WTC11 (cell line): ENCODE data around the gene KAZN.

Experiments
- CTCF ChIP-seq: fragments of 200-600 bp; IDR thresholded peaks from 2 replicates; pipeline ENCODE4 v1.8.0; 2022; ENCODE audit warnings: antibody characterized with exemption
- ELF4 ChIP-seq: sonication (generic); formaldehyde crosslinking; IDR thresholded peaks from 2 replicates; pipeline ENCODE4 v1.8.1; 2022; ENCODE audit warnings: low read depth, mild to moderate bottlenecking, moderate library complexity, missing genetic modification reagents
- RELA ChIP-seq: sonication (generic); formaldehyde crosslinking; IDR thresholded peaks from 2 replicates; pipeline ENCODE4 v1.8.1; 2022; ENCODE audit warnings: missing genetic modification reagents, mild to moderate bottlenecking, borderline replicate concordance
- TF ChIP-seq, protein P1 (sequence below): sonication (generic); formaldehyde crosslinking; IDR thresholded peaks from 2 replicates; pipeline ENCODE4 v1.8.1; 2023; ENCODE audit warnings: mild to moderate bottlenecking, missing genetic modification reagents

DNA sequence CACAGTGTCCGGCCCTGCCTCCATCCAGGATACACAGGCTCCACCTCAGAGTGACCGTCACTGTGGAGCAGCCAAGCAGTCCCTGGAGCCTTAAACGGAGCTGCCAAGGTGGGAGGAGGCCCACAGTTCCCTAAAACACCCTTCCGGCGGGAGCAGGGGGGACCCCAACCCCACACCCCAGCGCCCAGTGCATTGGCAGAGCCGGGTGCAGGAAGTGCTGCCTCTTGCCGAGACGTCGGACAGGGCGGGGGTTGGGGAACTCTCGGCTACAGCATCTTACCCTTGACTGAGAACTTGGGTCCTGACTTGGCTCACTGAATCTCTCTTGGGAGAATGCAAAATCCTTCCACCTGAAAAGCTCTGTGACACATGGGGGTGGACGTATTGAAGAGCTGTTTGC lies 516.4 kb downstream of the KAZN start:
- TF ChIP-seq ELF4 (CRISPR knock-in tag) (no peak), CTCF (no peak), RELA (CRISPR knock-in tag) (no peak)
- TF ChIP-seq, protein P1, sequence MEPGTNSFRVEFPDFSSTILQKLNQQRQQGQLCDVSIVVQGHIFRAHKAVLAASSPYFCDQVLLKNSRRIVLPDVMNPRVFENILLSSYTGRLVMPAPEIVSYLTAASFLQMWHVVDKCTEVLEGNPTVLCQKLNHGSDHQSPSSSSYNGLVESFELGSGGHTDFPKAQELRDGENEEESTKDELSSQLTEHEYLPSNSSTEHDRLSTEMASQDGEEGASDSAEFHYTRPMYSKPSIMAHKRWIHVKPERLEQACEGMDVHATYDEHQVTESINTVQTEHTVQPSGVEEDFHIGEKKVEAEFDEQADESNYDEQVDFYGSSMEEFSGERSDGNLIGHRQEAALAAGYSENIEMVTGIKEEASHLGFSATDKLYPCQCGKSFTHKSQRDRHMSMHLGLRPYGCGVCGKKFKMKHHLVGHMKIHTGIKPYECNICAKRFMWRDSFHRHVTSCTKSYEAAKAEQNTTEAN (CRISPR knock-in tag), result no peak
